Activated T-cell treated with anti-CD3 and anti-CD28 coated beads for 1 hour (primary cell): ENCODE measurements around the gene ATPAF1.

Experiments
- DNase-seq: peaks from one replicate; pipeline ENCODE4 v3.0.0-alpha.2; 2020; ENCODE audit warnings: low read depth

ATPAF1 gene

GRCh38 chr1:46587069-46587468, 81.1 kb downstream of the ATPAF1 start:
- DNase-seq = no peak

- DNase-seq = no peak
Observed at GRCh38 chr1:46585312-46585938, 82.7 kb downstream of the ATPAF1 start.

GRCh38 chr1:46583494-46583893, 84.7 kb downstream of the ATPAF1 start:
- no peak for DNase-seq

GRCh38 chr1:46582972-46583371, 85.2 kb downstream of the ATPAF1 start:
- DNase-seq = no peak
